Motor neuron (in vitro differentiated cells): ENCODE measurements around the gene PDCD1LG2. TPM values are rescaled to one million over a fixed set of nuclear protein-coding genes. Genes with fewer than 3 reads are reported as not detected.
A peak's percentile ranks its signal among the peaks of the same experiment; 100 is the strongest.

Source experiments
- ATAC-seq, 8 experiments: fragments of 200-7000 bp; cut with Tn5 transposase; replicated peaks in 6 of 8; 2 replicates each; pipeline ENCODE4 v1.8.0; 2021; ENCODE audit warnings: mild to moderate bottlenecking in 8 of 8, moderate library complexity in 8 of 8
- H3K27ac ChIP-seq, 2 donors: fragments of 250-450 bp; sonication (Bioruptor Pico); 2 replicates each; pipeline ENCODE4 v1.9.0; 2021; ENCODE audit warnings: antibody characterized with exemption in 2 of 2, mild to moderate bottlenecking in 2 of 2, moderate library complexity in 1 of 2
- H3K4me1 ChIP-seq, 2 donors: fragments of 250-450 bp; sonication (Bioruptor Pico); replicated peaks in 1 of 2; 2 replicates each; pipeline ENCODE4 v1.6.1; 2021; ENCODE audit warnings: antibody characterized with exemption in 2 of 2, mild to moderate bottlenecking in 2 of 2, moderate library complexity in 1 of 2
- H3K4me3 ChIP-seq, 5 donors: fragments of 250-450 bp; sonication (Bioruptor Pico); 2 replicates each; pipeline ENCODE4 v1.9.0; 2021; ENCODE audit warnings: antibody characterized with exemption in 5 of 5, mild to moderate bottlenecking in 5 of 5, moderate library complexity in 4 of 5
- WGBS, 10 experiments: fragments of 450-650 bp; shearing (Covaris generic); methylation state at CpG; one replicate each; pipeline ENCODE4 v1.0.0; 2022; 5-methylcytosine and 5-hydroxymethylcytosine counted together
- in situ Hi-C, 9 experiments: fragments of 400-800 bp; cut with MboI; loops; one replicate each; pipeline ENCODE4 v1.15.0; 2021; ENCODE audit warnings: low sequenced_read_pairs in 9 of 9, low pct_unique_long_range_greater_than_20kb in 2 of 9; ENCODE audit not compliant: unreplicated experiment in 9 of 9
- total RNA-seq, 8 experiments: library from RNA; unstranded; fragments of 300-600 nt; gene quantifications; 2 replicates each; pipeline versions ENCODE4 v1.2.3 to v1.2.4, GENCODE V29; 2022

PDCD1LG2 gene
- total RNA-seq, 8 experiments from 2014 or later, result 0.05 to 1.3 (median 0.29) TPM; not detected in 1

DNA sequence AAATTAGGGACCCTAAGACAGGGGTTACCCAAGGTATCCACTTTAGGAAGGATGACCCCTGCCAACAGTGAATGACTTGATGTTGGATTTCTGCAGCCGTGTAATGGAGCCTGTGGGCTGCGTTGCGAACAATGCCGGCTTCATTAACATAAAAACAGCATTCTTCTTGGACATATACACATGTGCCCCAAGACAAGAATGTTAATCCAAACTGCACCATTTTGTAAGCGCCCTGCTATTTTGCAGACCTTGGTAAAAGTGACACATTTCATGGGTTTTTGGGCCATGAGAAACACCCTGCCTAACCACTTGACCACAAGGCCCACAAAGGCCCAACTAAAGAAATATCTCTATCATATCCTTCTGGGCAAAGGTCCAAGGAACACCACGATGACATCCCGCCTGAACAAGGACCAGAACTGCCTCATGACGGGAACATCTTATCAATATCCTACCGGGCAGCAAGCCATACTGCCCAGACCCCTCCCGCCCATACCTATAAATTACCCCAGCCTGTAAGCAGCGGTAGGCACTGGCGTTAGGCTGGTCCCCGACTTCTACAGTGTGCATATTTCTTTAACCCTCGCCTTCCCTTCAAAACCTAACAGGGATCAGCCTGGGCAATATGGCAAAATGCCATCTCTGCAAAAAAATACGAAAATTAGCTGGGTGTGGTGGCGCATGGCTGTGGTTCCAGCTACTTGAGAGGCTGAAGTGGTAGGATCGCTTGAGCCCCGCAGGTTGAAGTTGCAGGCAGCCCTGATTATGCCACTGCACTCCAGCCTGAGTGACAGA, 9.7 kb upstream of the PDCD1LG2 start:
- no peak overlapping the region for H3K27ac ChIP-seq
- H3K4me3 ChIP-seq, result no peak overlapping the region
- 60 to 100% (median 84%) methylated on average over 3 to 10 of the region's 18 CpGs; no CpG with 5 or more reads in 1 of the 10 experiments for WGBS, 10 experiments
- H3K4me1 ChIP-seq, result no peaks in the 10 kb centered on the region
- in situ Hi-C loops, result no loop called here
- ATAC-seq, result no peak

DNA sequence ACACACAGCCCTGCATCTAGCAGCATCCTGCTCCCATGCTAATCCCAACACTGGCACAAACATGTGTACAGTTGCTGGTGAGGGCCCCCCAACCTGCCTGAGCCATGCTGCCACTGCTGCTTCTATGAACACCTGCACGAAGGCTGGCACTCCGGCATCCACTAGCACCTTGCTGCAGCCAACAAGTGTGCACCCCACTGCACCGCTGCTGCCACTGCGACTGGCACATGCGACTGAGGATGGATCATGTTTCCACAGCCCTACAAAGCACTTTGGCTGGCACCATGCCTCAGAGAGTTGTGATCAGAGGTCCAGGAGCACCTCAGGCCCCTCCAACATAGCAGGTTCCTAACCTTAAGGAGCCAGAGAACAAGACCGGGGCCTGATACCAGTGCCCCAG, 7.8 kb upstream of the PDCD1LG2 start:
- in situ Hi-C loops, result no loop called here
- 67 to 100% (median 93%) methylated on average over 1 to 5 of the region's 6 CpGs; no CpG with 5 or more reads in 4 of the 10 experiments for WGBS, 10 experiments
- no peak for ATAC-seq

DNA sequence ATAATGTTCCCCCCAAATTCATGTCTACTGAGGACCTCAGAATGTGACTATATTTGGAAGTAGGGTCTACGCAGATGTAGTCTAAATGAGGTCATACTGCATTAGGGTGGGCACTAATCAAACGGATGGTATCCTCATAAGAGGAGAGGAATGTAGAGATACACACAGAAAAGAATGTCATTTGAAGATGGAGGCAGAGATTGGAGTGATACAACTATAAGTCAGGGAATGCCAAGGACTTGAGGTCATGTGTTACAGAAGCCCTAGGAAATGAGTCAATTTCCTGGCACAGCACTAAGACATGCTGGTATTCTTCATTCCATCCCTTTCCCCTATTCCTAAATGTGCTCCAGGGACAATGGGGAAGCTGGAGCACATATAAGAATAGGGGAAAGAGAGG, 758 bp upstream of the PDCD1LG2 start:
- in situ Hi-C loops, result no loop called here
- ATAC-seq, result peak in 2 of 8 experiments; percentile 62 to 81
- Histone ChIP-seq H3K27ac (no peak overlapping the region), H3K4me1 (no peaks in the 10 kb centered on the region), H3K4me3 (no peak overlapping the region)
- 0 to 89% (median 37%) methylated on average over 1 to 2 of the region's 2 CpGs; no CpG with 5 or more reads in 4 of the 10 experiments for WGBS, 10 experiments

More for the DNA sequence above, 7.8 kb upstream of the PDCD1LG2 start:
- H3K27ac ChIP-seq, result no peak overlapping the region
- no peak overlapping the region for H3K4me3 ChIP-seq
- H3K4me1 ChIP-seq, result no peaks in the 10 kb centered on the region

DNA sequence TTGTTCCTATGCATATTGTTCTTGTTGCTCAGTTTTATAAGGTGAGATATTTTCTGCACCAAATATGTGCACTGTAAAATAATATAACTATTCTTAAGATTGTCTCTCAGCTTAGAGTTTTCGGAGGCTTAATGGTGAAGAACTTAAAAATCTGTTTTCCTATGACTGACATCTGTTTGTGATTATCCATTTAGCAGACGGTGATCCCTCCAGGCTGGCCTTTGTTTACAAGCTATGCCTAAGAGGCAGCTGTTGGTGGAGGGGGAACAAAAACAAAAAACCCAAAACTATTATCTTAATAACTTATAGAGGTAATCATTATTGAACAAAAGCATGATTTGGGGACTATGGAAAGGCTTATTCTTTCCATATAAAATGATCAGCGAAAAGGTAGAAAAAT, 658 bp downstream of the PDCD1LG2 start:
- whole genome bisulfite sequencing, 10 experiments, result 11 to 100% (median 85%) methylated on average over 1 to 3 of the region's 3 CpGs
- Histone ChIP-seq H3K27ac (no peak overlapping the region), H3K4me1 (no peaks in the 10 kb centered on the region), H3K4me3 (no peak overlapping the region)
- in situ Hi-C loops, result no loop called here
- ATAC-seq, result no peak

DNA sequence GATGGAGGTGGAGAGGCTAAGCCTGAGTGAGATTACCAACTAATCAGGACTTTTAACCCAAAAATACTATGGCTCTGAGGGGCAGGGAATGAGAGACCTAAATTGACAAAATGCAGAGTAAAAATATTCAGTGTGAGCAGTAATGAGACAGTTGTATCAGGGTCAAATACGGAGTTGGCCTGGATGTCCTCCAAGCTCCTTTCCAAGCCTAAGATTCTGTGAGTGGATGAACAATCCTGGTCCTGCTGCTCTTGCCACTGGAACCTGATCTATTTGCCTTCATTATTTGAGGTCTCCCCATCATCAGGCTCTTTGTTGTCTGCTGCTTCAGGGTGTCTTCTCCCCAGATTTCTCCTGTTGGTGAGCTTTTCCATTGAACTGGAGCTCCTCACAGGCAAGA, 1.1 kb downstream of the PDCD1LG2 start:
- WGBS, 10 experiments, result 29 to 100% (median 100%) methylated on average over 1 of the region's 1 CpG; no CpG with 5 or more reads in 5 of the 10 experiments
- Histone ChIP-seq H3K4me3 (no peak overlapping the region), H3K27ac (no peak overlapping the region), H3K4me1 (no peaks in the 10 kb centered on the region)
- no peak for ATAC-seq
- in situ Hi-C loops, result no loop called here

DNA sequence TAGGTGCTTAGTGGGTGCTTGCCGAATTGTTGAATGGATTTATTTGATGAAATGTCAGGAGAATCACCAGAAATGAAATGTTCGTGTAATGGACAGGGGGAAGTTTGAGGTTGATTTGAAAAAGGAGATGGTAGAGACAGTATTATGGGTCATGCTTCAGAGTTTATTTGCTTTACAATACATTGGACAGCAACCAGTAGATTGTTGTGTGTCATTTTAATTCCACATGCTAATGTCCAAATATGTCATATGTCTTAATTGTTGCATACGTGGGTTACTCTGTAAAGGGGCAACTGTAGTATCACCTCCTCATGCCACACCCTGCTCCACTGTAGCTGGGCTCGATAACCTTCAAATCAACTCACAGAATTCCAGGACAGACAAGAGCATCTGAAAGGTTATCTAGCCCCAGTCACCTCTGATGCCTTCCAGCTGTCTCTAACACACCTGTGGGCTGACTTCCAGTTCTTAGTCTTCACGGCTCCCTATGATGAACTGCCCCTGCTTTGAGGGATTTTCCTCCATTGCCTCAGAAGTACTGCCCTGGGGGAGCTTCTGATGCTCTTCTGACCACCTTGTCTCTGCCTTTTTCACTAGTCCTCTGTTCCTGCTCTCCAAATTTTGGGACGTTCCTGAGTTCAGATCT, 1.7 kb downstream of the PDCD1LG2 start:
- in situ Hi-C loops, result no loop called here
- WGBS, 10 experiments, result 22 to 85% (median 72%) methylated on average over 1 to 6 of the region's 6 CpGs
- Histone ChIP-seq H3K4me3 (no peak overlapping the region), H3K27ac (no peak overlapping the region), H3K4me1 (no peaks in the 10 kb centered on the region)
- no peak for ATAC-seq

DNA sequence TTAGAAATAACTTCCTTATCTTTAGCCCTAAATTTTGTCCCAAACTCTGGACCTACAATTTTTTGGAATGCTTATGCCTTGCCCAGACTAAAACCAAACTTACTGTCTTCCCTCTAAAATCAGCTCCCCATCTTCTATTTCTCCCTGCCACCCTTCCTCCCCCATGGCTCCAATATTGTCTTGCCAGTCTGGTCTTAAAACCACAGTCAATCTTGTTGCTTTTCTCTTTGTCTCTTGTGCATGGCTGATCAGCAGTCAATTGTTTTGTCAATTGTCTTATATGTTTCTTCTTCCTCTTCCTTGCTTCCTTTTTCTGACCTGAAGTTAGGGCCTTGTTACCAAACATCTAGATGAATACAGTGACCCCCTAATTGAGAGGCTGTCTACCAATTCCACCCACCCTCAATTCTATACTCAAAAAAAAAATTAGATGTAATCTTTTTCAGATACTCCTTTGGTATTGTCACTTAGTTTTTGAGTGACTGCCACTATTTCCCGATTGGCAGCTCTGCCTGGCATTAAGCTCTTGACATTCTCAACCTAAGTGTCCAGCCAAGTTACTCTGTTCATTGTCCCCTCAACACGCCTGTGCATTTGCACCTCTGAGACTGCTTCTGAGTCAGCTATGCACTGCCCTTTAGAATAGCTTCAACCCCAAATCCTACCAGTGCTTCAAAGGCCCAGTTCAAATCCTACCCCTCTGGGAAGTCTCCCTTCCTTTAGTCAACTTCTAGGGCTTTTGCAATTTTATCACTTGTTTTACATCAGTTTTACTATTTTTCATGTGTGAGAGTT, 2.5 kb downstream of the PDCD1LG2 start:
- WGBS, 10 experiments, result 8 to 100% (median 74%) methylated on average over 1 to 2 of the region's 2 CpGs; no CpG with 5 or more reads in 2 of the 10 experiments
- Histone ChIP-seq H3K27ac (no peak overlapping the region), H3K4me1 (no peaks in the 10 kb centered on the region), H3K4me3 (no peak overlapping the region)
- in situ Hi-C loops, result no loop called here
- no peak for ATAC-seq

DNA sequence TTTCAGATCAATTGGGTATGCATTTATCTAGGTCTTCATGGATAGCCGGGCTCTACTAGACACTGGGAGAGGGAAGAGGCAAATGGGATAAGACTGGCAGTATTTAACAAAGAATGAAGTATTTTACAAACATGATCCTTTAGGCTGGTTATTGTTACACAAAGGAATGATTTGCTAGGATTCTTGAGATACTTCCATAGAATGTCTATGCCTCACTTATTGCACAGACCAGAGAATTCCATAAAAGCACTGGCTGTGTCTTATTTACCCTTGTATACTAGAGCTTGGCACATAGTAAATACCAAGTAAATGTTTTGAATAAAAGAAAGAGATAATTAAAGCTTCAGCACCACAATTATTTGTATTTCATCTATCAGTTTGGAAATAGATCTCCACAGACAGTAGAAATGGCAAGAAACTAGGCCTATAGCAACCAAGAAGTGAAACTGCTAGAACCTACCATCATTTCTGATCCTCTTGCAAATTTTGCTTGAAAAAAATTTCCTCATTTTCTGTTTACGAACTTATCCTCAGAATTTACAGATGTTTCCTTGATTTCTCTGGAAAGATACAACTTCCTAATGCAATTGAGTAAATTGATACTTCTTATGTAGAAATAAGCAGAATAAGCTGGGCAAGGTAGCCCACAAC, 3.8 kb downstream of the PDCD1LG2 start:
- WGBS, 10 experiments, result 71 to 100% (median 85%) methylated on average over 1 to 2 of the region's 2 CpGs
- no peak for ATAC-seq
- Histone ChIP-seq H3K27ac (no peak overlapping the region), H3K4me1 (no peaks in the 10 kb centered on the region), H3K4me3 (no peak overlapping the region)
- in situ Hi-C loops, result no loop called here

DNA sequence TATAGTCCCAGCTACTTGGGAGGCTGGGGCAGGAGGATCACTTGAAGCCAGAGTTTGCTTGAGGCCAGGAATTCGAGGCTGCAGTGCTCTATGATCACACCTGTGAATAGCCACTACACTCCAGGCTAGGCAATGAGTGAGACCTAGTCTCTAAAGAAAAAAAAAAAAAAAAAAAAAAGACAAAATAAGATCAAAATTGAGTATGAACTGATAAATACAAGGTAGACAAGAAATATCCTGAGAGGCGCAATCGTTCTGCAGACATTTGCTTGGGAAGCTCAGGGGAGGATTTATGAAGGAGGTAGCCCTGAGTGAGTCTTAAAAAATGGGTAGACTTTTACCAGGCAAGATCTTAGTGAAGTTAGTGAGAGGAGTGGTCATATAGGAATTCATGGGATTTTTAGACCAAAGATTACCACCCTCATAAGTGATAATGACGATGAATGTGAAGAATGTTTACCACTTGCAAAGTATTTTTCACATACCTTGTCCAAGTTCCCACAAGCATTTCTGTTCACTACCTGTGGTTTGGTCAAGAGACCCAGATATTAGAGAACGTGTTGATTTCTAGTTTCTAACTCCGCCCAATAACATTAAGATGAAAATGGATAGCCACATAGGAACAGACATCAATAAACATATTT, 4.4 kb downstream of the PDCD1LG2 start:
- Histone ChIP-seq H3K27ac (no peak overlapping the region), H3K4me1 (no peaks in the 10 kb centered on the region), H3K4me3 (no peak overlapping the region)
- no peak for ATAC-seq
- in situ Hi-C loops, result no loop called here
- WGBS, 10 experiments, result 52 to 94% (median 74%) methylated on average over 2 to 6 of the region's 6 CpGs

DNA sequence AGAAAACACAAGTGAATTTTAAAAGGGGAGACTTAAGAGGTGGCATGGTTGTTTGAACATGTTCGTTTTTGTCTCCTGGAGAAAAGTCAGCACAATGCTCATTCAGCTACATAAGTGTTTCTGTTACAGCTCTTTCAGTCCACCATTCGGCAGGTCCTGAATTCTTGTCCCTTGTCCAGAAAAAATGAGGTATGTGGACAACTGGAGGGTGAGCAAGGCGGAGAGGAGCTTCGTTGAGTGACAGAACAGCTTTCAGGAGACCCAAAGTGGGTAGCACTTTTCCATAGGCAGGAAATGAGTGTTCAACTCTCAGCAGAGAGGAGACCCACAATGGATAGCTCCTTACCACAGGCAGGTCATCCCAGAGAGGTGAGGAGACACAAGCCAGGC, 4.9 kb downstream of the PDCD1LG2 start:
- Histone ChIP-seq H3K4me1 (no peaks in the 10 kb centered on the region), H3K4me3 (no peak overlapping the region), H3K27ac (no peak overlapping the region)
- ATAC-seq, result no peak
- 48 to 93% (median 83%) methylated on average over 1 to 4 of the region's 4 CpGs; no CpG with 5 or more reads in 1 of the 10 experiments for WGBS, 10 experiments
- in situ Hi-C loops, result no loop called here

DNA sequence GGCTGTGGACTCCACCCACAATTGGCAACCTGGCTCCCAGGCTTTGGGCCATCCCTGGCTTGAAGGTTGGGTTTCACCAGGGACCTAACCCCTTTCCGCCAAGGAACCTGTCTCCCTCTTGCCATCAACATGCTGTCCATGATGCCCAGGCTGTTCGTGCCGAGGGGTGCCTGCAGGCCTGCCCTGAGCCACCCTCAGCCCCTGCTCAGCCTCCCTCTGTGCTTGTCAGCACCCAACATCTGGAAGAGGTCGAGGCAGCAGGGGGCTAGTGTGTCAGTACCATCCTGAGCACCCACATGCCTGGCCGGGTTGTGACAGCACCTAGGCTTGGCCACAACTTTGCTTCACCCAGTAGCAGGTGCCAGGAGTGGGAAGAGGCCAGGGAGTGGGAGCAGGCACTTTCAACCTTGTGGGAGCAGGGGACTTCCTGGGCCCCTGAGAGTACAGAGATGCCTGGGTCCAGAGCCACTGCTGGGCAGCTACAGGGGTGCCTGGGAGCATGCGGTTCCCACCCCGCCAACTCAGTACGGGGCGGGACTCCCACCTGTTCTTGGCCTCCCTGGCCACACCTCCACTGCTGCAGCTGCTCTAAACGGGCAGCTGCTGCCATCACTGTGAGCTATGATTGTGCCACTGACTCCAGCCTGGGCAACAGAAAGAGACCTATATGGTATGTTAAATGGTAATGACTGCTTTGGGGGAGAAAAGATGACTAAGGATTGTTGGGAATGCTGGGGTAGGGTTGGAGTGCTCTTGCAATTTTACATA, 6.3 kb downstream of the PDCD1LG2 start:
- in situ Hi-C loops, result no loop called here
- Histone ChIP-seq H3K27ac (no peak overlapping the region), H3K4me3 (no peak overlapping the region), H3K4me1 (no peaks in the 10 kb centered on the region)
- WGBS, 10 experiments, result 30 to 83% (median 72%) methylated on average over 1 to 3 of the region's 10 CpGs; no CpG with 5 or more reads in 6 of the 10 experiments
- ATAC-seq, result no peak
